Measurements from ENCODE around the gene ARHGAP9. TPM values are rescaled to one million over a fixed set of nuclear protein-coding genes. Genes with fewer than 3 reads are reported as not detected.

The ARHGAP9 gene
- total RNA-seq (18.1 TPM), polyA plus RNA-seq (ENCODE audit: insufficient read depth, low read depth, low replicate concordance) (3.8 TPM)
- long read RNA-seq, donor 1, partial matches to known transcripts, result 13 of 18 reads
- long read RNA-seq, donor 1, other reads (novel, unspliced or antisense), result 5 of 18 reads
- long read RNA-seq, donor 2, partial matches to known transcripts, result 19 of 27 reads
- long read RNA-seq, donor 2, other reads (novel, unspliced or antisense), result 7 of 27 reads
- long read RNA-seq, donor 3, partial matches to known transcripts, result 6 of 6 reads
- long read RNA-seq, donor 3, other reads (novel, unspliced or antisense), result 0 of 6 reads
- long read RNA-seq, donor 4, result 0 reads
- long read RNA-seq, donor 5, result 0 reads
- long read RNA-seq, donor 6, result 0 reads
- long read RNA-seq, donor 7, partial matches to known transcripts, result 2 of 13 reads
- long read RNA-seq, donor 7, other reads (novel, unspliced or antisense), result 7 of 13 reads
- long read RNA-seq, donor 8, partial matches to known transcripts, result 40 of 40 reads
- long read RNA-seq, donor 8, other reads (novel, unspliced or antisense), result 0 of 40 reads
- long read RNA-seq, donor 9, result 0 reads
- long read RNA-seq, donor 10, partial matches to known transcripts, result 0 of 1 reads
- long read RNA-seq, donor 10, other reads (novel, unspliced or antisense), result 0 of 1 reads

DNA sequence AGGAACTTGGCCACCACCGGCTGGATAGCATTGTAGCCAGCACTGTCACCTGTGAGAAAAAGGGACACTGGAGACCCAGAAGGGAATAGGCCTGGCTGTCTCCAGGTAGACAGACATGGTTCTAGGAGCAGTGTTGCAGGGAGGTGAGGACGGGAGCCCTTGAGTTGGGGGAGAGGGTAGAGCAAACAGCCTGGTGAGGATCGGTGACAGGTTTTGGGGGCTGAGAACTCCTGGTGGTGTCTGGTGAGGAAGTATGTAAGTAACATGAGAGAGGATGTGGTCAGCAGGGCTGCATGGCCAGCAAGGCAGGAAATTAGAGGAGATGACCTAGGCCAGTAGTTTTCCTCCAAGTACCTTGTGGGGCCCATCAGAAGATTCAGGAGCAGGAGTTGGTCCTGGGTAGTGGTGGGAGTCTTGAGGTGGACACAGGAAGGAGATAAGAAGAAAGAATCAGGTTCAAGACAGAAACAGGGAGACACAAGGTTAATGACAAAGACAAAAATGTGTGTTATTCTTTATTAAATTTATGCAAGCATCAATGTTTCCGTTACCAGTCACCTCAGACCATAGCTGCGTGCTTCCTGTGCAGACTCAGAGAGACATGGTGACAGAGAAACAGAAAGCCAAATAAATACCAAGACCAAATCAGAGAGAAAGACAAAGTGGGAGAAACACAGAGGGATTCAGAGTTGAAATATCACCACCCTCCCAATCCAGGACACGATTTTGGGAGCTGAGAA is at the start of gene ARHGAP9:
Gene ARHGAP9 (minus strand): TSS at position 491 of the 740 bp plus-strand sequence. CDS start 460 bp downstream, at position 31.
- H3K4me3 ChIP-seq (ENCODE audit: low read length in 3 of 3), result no peak within 1 kb of the TSS
- intact Hi-C loops (cut with DNase I), result no loop called here
- FAIRE-seq (no peak), DNase-seq (no peak)
- peaks cover 0 to 18% (median 0%) of the 10 kb centered on the region in 3 donors for H3K4me1 ChIP-seq (ENCODE audit: control insufficient read depth in 2 of 3, insufficient read depth in 2 of 3, low read depth in 1 of 3, low read length in 3 of 3)
- H3K9ac ChIP-seq (ENCODE audit: low read length in 3 of 3), result no peak within 1 kb of the TSS
- H3K27ac ChIP-seq (ENCODE audit: low read depth in 2 of 2, low read length in 2 of 2), result peak within 1 kb of the TSS in 1 of 2 donors; percentile 60
- TF ChIP-seq CTCF (IDR thresholded peaks at IDR 0.05; ENCODE audit: borderline replicate concordance, extremely low read depth, insufficient read depth), result no peak
- H3K9me3 ChIP-seq (ENCODE audit: control insufficient read depth in 2 of 3, insufficient read depth in 1 of 3, low read length in 3 of 3), result no peaks in the 10 kb centered on the region
- H3K27me3 ChIP-seq (ENCODE audit: control insufficient read depth, insufficient read depth, low read length), result peaks cover 16% of the 10 kb centered on the region
- H3K36me3 ChIP-seq (ENCODE audit: control insufficient read depth in 2 of 3, insufficient read depth in 3 of 3, low read length in 3 of 3), result no peaks in the 10 kb centered on the region

DNA sequence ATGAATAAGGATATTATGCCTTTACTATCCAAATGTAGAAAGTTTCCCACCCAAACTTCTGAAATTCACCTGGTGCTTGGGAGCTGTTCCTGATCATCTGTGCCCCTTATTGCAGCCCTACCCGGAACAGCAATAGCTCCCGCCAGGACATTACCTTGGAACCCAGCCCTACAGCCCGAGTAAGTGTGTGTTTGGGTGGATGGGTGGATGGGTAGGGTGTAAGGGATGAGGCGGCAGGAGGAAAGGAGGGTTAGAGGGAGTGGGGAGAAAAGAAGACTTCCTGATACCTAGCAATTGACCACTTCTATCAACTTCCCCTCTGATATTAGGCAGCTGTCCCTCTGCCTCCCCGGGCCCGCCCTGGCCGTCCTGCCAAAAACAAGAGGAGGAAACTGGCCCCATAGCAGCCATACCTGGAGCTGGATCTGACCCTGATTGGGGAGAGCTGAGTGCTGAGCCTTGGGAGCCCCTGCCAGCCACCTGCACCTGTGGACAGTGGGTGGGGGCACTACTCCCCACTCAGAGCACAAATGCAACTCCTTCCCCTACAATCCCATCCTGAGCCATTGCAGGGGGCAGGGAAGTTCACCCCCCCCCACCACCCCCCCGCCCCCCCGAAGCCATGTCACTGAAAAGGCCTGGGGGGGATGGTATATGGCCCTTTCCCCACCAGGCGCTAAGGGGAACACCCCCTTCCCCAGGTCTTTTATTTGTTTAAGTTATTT is 49.3 kb upstream of the ARHGAP9 start:
- H3K27me3 ChIP-seq (ENCODE audit: control insufficient read depth, insufficient read depth, low read length), result no peaks in the 10 kb centered on the region
- TF ChIP-seq CTCF (IDR thresholded peaks at IDR 0.05; ENCODE audit: borderline replicate concordance, extremely low read depth, insufficient read depth), result no peak
- peaks cover 14 to 74% (median 32%) of the 10 kb centered on the region in 3 donors for H3K36me3 ChIP-seq (ENCODE audit: control insufficient read depth in 2 of 3, insufficient read depth in 3 of 3, low read length in 3 of 3)
- H3K4me1 ChIP-seq (ENCODE audit: control insufficient read depth in 2 of 3, insufficient read depth in 2 of 3, low read depth in 1 of 3, low read length in 3 of 3), result peaks cover 0 to 11% (median 5%) of the 10 kb centered on the region in 3 donors
- no peak overlapping the region for H3K9ac ChIP-seq (ENCODE audit: low read length in 3 of 3)
- H3K27ac ChIP-seq (ENCODE audit: low read depth in 2 of 2, low read length in 2 of 2), result no peak overlapping the region
- no peaks in the 10 kb centered on the region for H3K9me3 ChIP-seq (ENCODE audit: control insufficient read depth in 2 of 3, insufficient read depth in 1 of 3, low read length in 3 of 3)
- H3K4me3 ChIP-seq (ENCODE audit: low read length in 3 of 3), result no peak overlapping the region
- FAIRE-seq (no peak), DNase-seq (no peak)
- intact Hi-C loops (cut with DNase I), result no loop called here

DNA sequence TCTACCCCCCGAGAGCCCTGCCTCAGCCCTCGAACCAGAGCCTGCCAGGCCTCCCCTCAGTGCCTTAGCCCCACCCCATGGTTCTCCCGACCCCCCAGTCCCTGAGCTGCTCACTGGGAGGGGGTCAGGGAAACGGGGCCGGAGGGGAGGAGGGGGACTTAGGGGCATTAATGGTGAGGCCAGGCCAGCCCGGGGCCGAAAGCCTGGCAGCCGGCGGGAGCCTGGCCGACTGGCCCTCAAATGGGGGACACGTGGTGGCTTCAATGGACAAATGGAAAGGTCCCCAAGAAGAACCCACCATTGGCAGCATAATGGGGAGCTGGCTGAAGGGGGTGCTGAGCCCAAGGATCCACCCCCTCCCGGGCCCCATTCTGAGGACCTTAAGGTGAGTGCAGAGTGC is 48.5 kb upstream of the ARHGAP9 start:
- no peak for FAIRE-seq

More for the DNA sequence above, 48.5 kb upstream of the ARHGAP9 start:
- H3K27me3 ChIP-seq (ENCODE audit: control insufficient read depth, insufficient read depth, low read length), result no peaks in the 10 kb centered on the region
- H3K4me3 ChIP-seq (ENCODE audit: low read length in 3 of 3), result no peak overlapping the region
- TF ChIP-seq CTCF (IDR thresholded peaks at IDR 0.05; ENCODE audit: borderline replicate concordance, extremely low read depth, insufficient read depth), result no peak
- H3K9ac ChIP-seq (ENCODE audit: low read length in 3 of 3), result no peak overlapping the region
- no peak overlapping the region for H3K27ac ChIP-seq (ENCODE audit: low read depth in 2 of 2, low read length in 2 of 2)
- intact Hi-C loops (cut with DNase I), result no loop called here
- no peak for DNase-seq
- H3K36me3 ChIP-seq (ENCODE audit: control insufficient read depth in 2 of 3, insufficient read depth in 3 of 3, low read length in 3 of 3), result peaks cover 14 to 66% (median 27%) of the 10 kb centered on the region in 3 donors
- H3K9me3 ChIP-seq (ENCODE audit: control insufficient read depth in 2 of 3, insufficient read depth in 1 of 3, low read length in 3 of 3), result no peaks in the 10 kb centered on the region
- peaks cover 0 to 16% (median 11%) of the 10 kb centered on the region in 3 donors for H3K4me1 ChIP-seq (ENCODE audit: control insufficient read depth in 2 of 3, insufficient read depth in 2 of 3, low read depth in 1 of 3, low read length in 3 of 3)
